Aorta (tissue), 5 donors: ENCODE results near the gene TTC8. TPM values are rescaled to one million over a fixed set of nuclear protein-coding genes. Genes with fewer than 3 reads are reported as not detected.
"Not testable (repeated sequence)": the region's sequence is repeated elsewhere in the genome, so short reads cannot be mapped to it uniquely, and the experiment has no call there.

Experiments
- ATAC-seq: fragments of 200-7000 bp; cut with Tn5 transposase; one replicate; pipeline ENCODE4 v1.9.1; 2022; ENCODE audit warnings: moderate library complexity; ENCODE audit not compliant: low FRiP score
- DNase-seq, 2 donors: peaks; one replicate each; pipeline ENCODE4 v3.0.0-alpha.2; 2020
- H3K27ac ChIP-seq, 2 donors: one replicate each; pipeline ENCODE4 v1.5.1; 2013; ENCODE audit warnings: low read length in 2 of 2, mild to moderate bottlenecking in 2 of 2, moderate library complexity in 2 of 2, control low read depth in 1 of 2, inconsistent platforms in 1 of 2, low read depth in 1 of 2
- H3K27me3 ChIP-seq, 2 donors: one replicate each; pipeline ENCODE4 v1.6.1; 2013; ENCODE audit warnings: control low read depth in 1 of 2, low read length in 1 of 2, mild to moderate bottlenecking in 1 of 2, moderate library complexity in 1 of 2; ENCODE audit not compliant: insufficient read depth in 2 of 2, control insufficient read depth in 1 of 2
- H3K36me3 ChIP-seq, 2 donors: one replicate each; pipeline ENCODE4 v1.6.1; 2013; ENCODE audit warnings: control low read depth in 1 of 2, low read length in 1 of 2, mild to moderate bottlenecking in 1 of 2; ENCODE audit not compliant: insufficient read depth in 2 of 2, control insufficient read depth in 1 of 2
- H3K4me1 ChIP-seq, 2 donors: one replicate each; pipeline ENCODE4 v1.6.1; 2013; ENCODE audit warnings: low read length in 2 of 2, control low read depth in 1 of 2, mild to moderate bottlenecking in 1 of 2, moderate library complexity in 1 of 2; ENCODE audit not compliant: insufficient read depth in 2 of 2, control insufficient read depth in 1 of 2
- H3K4me3 ChIP-seq, 2 donors: one replicate each; pipeline ENCODE4 v1.5.1; 2013; ENCODE audit warnings: low read length in 2 of 2, control low read depth in 1 of 2, mild to moderate bottlenecking in 1 of 2
- H3K9me3 ChIP-seq: one replicate; pipeline ENCODE4 v1.6.1; 2013; ENCODE audit warnings: mild to moderate bottlenecking, low read length; ENCODE audit not compliant: control insufficient read depth
- WGBS, 2 donors: extraction: QIAGEN DNeasy Blood & Tissue Kit; methylation state at CpG; one replicate each; pipeline ENCODE4 v1.1.7; 2013; 5-methylcytosine and 5-hydroxymethylcytosine counted together
- intact Hi-C, 2 donors: fragments of 100-400 bp; cut with DNase I; formaldehyde crosslinking; loops; one replicate each; pipeline versions ENCODE4 v1.14.2 to v1.15.0; 2022
- polyA plus RNA-seq, 2 donors: library from polyadenylated mRNA; stranded (reverse); fragments of 200-250 nt; gene quantifications; one replicate each; pipeline ENCODE4 v1.2.3, GENCODE V29; 2013
- total RNA-seq, 2 donors: library from RNA; stranded (reverse); fragmentation: NEBNext Ultra II Directional; extraction: Animal tissue kit (Norgen Biotek cat#: 25700); gene quantifications; one replicate each; pipeline ENCODE4 v1.2.1, GENCODE V29; 2021
- donor health status: healthy with polysubstance abuse.
- donor health status: Bipolar disorder and iron deficiency.
- donor health status: DM: no; HTN: no; CAD: no.
- donor health status: DM: no; HTN: no; CAD: no.
- donor health status: DM: yes; HTN: yes; CAD: no.

The TTC8 gene
- total and polyA plus RNA-seq, 4 donors = 10.5 to 23.1 (median 17.9) TPM

DNA sequence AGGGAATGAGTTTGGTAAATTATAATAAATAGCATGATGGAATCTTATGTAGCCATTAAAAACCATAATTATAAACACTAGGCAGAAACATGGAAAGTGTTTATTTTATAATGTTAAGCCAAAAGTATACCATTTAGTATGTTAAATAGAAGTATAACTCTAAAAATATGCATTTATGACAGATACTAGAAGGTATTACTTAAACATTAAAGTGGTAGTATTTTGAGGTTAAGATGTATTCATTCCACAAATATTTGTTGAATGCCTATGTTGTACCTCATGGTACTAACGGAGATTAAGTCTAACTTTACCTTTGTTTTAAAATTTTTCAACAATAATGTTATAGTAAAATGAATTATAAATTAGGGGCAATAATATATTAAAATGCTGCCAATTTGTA is 24.1 kb downstream of the TTC8 start:
- no peaks in the 10 kb centered on the region for H3K27me3 ChIP-seq
- ATAC-seq = no peak
- no peaks in the 10 kb centered on the region for H3K36me3 ChIP-seq
- no peak overlapping the region for H3K27ac ChIP-seq
- H3K4me1 ChIP-seq = no peaks in the 10 kb centered on the region
- 84 to 85% methylated on average over 1 of the region's 1 CpG for WGBS, 2 donors
- no peak for DNase-seq
- H3K9me3 ChIP-seq = no peaks in the 10 kb centered on the region
- H3K4me3 ChIP-seq = no peak overlapping the region
- intact Hi-C loops = no loop called here

- no peaks in the 10 kb centered on the region for H3K36me3 ChIP-seq
- H3K4me1 ChIP-seq = no peaks in the 10 kb centered on the region
- H3K9me3 ChIP-seq = no peaks in the 10 kb centered on the region
- ATAC-seq = no peak
- H3K27me3 ChIP-seq = no peaks in the 10 kb centered on the region
- H3K4me3 ChIP-seq = no peak overlapping the region
- no peak overlapping the region for H3K27ac ChIP-seq
- no peak for DNase-seq
- 39 to 49% methylated on average over 2 of the region's 2 CpGs for WGBS, 2 donors
- intact Hi-C loops = no loop called here
Observed at GRCh38 chr14:88849716-88850115, 25.3 kb downstream of the TTC8 start.

DNA sequence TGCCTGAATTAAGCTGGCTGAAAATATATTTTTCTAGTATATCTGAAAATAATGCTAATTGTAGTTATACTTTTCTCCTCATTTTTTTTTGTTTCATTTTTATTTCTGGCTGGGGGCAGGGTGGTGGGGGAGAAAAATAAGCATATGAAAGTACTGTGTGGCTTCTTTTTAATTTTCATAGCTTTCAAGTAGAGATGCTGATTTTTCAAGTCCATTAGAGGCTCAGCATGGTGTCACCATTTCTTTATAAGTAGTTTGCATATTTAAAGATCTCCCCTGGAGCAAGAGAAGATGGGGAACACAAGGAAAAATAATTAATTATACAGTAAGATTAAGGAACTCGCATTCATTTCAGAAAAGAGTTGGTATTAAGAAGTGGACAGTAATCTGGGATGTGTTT is 27.1 kb downstream of the TTC8 start:
- no peaks in the 10 kb centered on the region for H3K9me3 ChIP-seq
- H3K27ac ChIP-seq = no peak overlapping the region
- intact Hi-C loops = no loop called here
- no peaks in the 10 kb centered on the region for H3K27me3 ChIP-seq
- H3K36me3 ChIP-seq = no peaks in the 10 kb centered on the region
- H3K4me3 ChIP-seq = no peak overlapping the region
- 82 to 84% methylated on average over 1 of the region's 1 CpG for WGBS, 2 donors
- no peak for DNase-seq
- ATAC-seq = no peak
- no peaks in the 10 kb centered on the region for H3K4me1 ChIP-seq

DNA sequence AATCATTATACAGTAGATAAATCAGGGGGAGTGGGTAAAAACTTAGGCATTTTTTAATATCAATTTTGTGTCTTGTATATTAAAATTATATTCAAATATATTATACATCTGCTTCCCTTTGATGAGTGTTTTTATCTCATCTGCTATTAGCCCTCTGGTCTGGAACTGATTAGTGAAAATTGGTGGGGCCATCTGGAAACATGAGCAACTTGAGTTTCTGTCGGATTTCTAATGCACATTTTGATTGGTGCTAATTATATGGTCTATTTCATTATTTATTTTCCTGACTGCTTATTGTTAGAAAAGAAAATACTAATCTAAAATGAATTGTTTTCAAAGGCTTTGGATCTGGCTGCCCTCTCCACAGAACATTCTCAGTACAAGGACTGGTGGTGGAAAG is 28.2 kb downstream of the TTC8 start:
- Histone ChIP-seq H3K27ac (no peak overlapping the region), H3K9me3 (no peaks in the 10 kb centered on the region), H3K36me3 (no peaks in the 10 kb centered on the region), H3K27me3 (no peaks in the 10 kb centered on the region), H3K4me3 (no peak overlapping the region), H3K4me1 (no peaks in the 10 kb centered on the region)
- DNase-seq (no peak), ATAC-seq (no peak)
- intact Hi-C loops = no loop called here
- 64 to 74% methylated on average over 1 of the region's 1 CpG for WGBS, 2 donors

DNA sequence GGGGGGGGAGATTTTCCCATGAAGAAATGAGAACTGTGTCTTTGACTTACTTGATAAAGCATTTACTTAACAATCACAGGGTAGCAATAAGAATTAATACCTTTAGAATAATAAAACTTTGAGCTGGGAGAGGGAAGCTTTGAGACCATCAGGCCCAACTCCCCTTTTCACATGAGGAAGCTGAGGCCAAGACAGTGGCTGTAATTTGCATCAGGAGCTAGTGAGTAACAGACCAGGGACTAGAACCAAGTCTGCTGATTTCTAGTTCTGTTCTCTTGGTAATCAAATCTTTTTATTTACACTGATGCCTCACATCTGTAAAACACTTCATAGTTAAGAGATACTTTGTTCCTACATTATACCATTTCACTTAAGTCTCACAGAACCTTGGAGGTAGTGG is 28.7 kb downstream of the TTC8 start:
- H3K4me1 ChIP-seq = no peaks in the 10 kb centered on the region
- H3K36me3 ChIP-seq = no peaks in the 10 kb centered on the region
- DNase-seq (no peak), ATAC-seq (no peak)
- H3K27me3 ChIP-seq = no peaks in the 10 kb centered on the region
- intact Hi-C loops = no loop called here
- no peaks in the 10 kb centered on the region for H3K9me3 ChIP-seq
- H3K27ac ChIP-seq = no peak overlapping the region
- no peak overlapping the region for H3K4me3 ChIP-seq

GRCh38 chr14:88856786-88857366 is 32.4 kb downstream of the TTC8 start:
- H3K36me3 ChIP-seq = no peaks in the 10 kb centered on the region

GRCh38 chr14:88857861-88858260 is 33.4 kb downstream of the TTC8 start:
- H3K27ac ChIP-seq, H3K36me3 ChIP-seq, DNase-seq, H3K4me3 ChIP-seq, H3K9me3 ChIP-seq, intact Hi-C loops, ATAC-seq, H3K4me1 ChIP-seq, H3K27me3 ChIP-seq: not testable (repeated sequence)
- 94% methylated on average over 3 of the region's 3 CpGs for WGBS, 2 donors

More at GRCh38 chr14:88856786-88857366, 32.4 kb downstream of the TTC8 start:
- DNase-seq (no peak), ATAC-seq (no peak)
- H3K4me3 ChIP-seq = no peak overlapping the region
- no peaks in the 10 kb centered on the region for H3K9me3 ChIP-seq
- H3K4me1 ChIP-seq = no peaks in the 10 kb centered on the region
- intact Hi-C loops = no loop called here
- no peaks in the 10 kb centered on the region for H3K27me3 ChIP-seq
- H3K27ac ChIP-seq = no peak overlapping the region
- 27 to 33% methylated on average over 1 of the region's 1 CpG for WGBS, 2 donors

GRCh38 chr14:88859118-88859517 is 34.7 kb downstream of the TTC8 start:
- 99 to 100% methylated on average over 2 of the region's 2 CpGs for WGBS, 2 donors
- intact Hi-C loops, H3K36me3 ChIP-seq: not testable (repeated sequence)

DNA sequence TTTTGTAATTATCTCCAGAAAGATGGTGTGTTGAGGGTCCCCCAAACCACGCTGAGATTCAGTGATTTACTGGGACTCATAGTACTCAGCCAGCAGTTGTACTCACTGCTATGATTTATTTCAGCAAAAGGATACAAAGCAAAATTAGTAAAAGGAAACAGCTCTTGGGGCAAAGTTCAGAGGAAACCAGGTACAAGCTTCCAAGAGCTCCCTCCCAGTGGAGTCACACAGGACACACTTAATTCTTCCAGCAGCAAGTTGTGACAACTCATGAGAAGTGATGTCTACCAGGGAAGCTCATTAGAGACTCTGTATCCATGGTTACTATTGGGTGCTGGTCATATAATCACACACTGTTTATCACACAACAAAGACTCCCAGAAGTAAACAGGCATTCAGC is 38.7 kb downstream of the TTC8 start:
- ATAC-seq = no peak
- H3K36me3 ChIP-seq = peaks cover 3% of the 10 kb centered on the region in 2 donors
- H3K27me3 ChIP-seq = no peaks in the 10 kb centered on the region
- WGBS, 2 donors = 89 to 93% methylated on average over 1 of the region's 1 CpG
- no peaks in the 10 kb centered on the region for H3K9me3 ChIP-seq
- no peak for DNase-seq
- intact Hi-C loops = no loop called here
- H3K27ac ChIP-seq = no peak overlapping the region
- no peak overlapping the region for H3K4me3 ChIP-seq
- no peaks in the 10 kb centered on the region for H3K4me1 ChIP-seq

More at GRCh38 chr14:88859118-88859517, 34.7 kb downstream of the TTC8 start:
- not testable (repeated sequence) for H3K4me3 ChIP-seq, H3K27ac ChIP-seq, H3K4me1 ChIP-seq, H3K27me3 ChIP-seq, H3K9me3 ChIP-seq, ATAC-seq, DNase-seq
